WERI-Rb-1 (cell line): ENCODE data around the gene TRIP10.

ENCODE experiments used
- DNase-seq: peaks from one replicate; pipeline ENCODE4 v3.0.0-alpha.2; 2020
- H3K27ac ChIP-seq: fragments of 250-450 bp; sonication (Bioruptor Pico); 2 replicates; pipeline ENCODE4 v1.5.1; 2020; ENCODE audit warnings: mild to moderate bottlenecking, moderate library complexity
- H3K27me3 ChIP-seq: fragments of 250-450 bp; sonication (Bioruptor Pico); 2 replicates; pipeline ENCODE4 v1.5.1; 2021; ENCODE audit warnings: mild to moderate bottlenecking, low read depth, moderate library complexity; ENCODE audit not compliant: insufficient read depth, severe bottlenecking
- H3K36me3 ChIP-seq: fragments of 250-450 bp; sonication (Bioruptor Pico); 2 replicates; pipeline ENCODE4 v1.5.1; 2020; ENCODE audit warnings: mild to moderate bottlenecking, moderate library complexity
- H3K4me3 ChIP-seq: 2 replicates; pipeline ENCODE4 v1.5.1; 2011; ENCODE audit warnings: low read depth, mild to moderate bottlenecking, control low read depth, low read length
- H3K9me3 ChIP-seq: fragments of 250-450 bp; sonication (Bioruptor Pico); 2 replicates; pipeline ENCODE4 v1.5.1; 2021; ENCODE audit warnings: mild to moderate bottlenecking, moderate library complexity; ENCODE audit not compliant: severe bottlenecking
- CTCF ChIP-seq: IDR thresholded peaks from 2 replicates; pipeline ENCODE4 v1.5.1; 2011; ENCODE audit warnings: low read depth, mild to moderate bottlenecking, control low read depth, inconsistent platforms, low read length

The TRIP10 gene

GRCh38 chr19:6700586-6701316 is 38.7 kb upstream of the TRIP10 start:
- Histone ChIP-seq H3K4me3 (no peak overlapping the region), H3K27ac (no peak overlapping the region), H3K36me3 (no peaks in the 10 kb centered on the region), H3K9me3 (no peaks in the 10 kb centered on the region), H3K27me3 (peaks cover 40% of the 10 kb centered on the region)
- DNase-seq = no peak
- TF ChIP-seq CTCF = no peak

GRCh38 chr19:6705931-6706632 is 33.4 kb upstream of the TRIP10 start:
- Histone ChIP-seq H3K4me3 (no peak overlapping the region), H3K27me3 (peaks cover 62% of the 10 kb centered on the region), H3K9me3 (no peaks in the 10 kb centered on the region), H3K36me3 (no peaks in the 10 kb centered on the region), H3K27ac (no peak overlapping the region)
- no peak for TF ChIP-seq CTCF
- DNase-seq = no peak

- no peak overlapping the region for H3K27ac ChIP-seq
- no peaks in the 10 kb centered on the region for H3K9me3 ChIP-seq
- DNase-seq = no peak
- H3K4me3 ChIP-seq = no peak overlapping the region
- TF ChIP-seq CTCF = no peak
- no peaks in the 10 kb centered on the region for H3K36me3 ChIP-seq
- peaks cover 61% of the 10 kb centered on the region for H3K27me3 ChIP-seq
These were observed 32.9 kb upstream of the TRIP10 start for GRCh38 chr19:6706633-6706958.

- Histone ChIP-seq H3K9me3 (no peaks in the 10 kb centered on the region), H3K27me3 (peaks cover 59% of the 10 kb centered on the region), H3K4me3 (no peak overlapping the region), H3K27ac (no peak overlapping the region), H3K36me3 (no peaks in the 10 kb centered on the region)
- no peak for DNase-seq
- TF ChIP-seq CTCF = no peak
These were observed 32.3 kb upstream of the TRIP10 start for GRCh38 chr19:6707011-6707657.

GRCh38 chr19:6707658-6708018 is 31.8 kb upstream of the TRIP10 start:
- H3K9me3 ChIP-seq = no peaks in the 10 kb centered on the region
- TF ChIP-seq CTCF = 0 out of 2 replicates have a peak, but pooled peaks have one; percentile 13
- H3K27me3 ChIP-seq = peaks cover 54% of the 10 kb centered on the region
- no peak overlapping the region for H3K27ac ChIP-seq
- DNase-seq = no peak
- H3K36me3 ChIP-seq = no peaks in the 10 kb centered on the region
- no peak overlapping the region for H3K4me3 ChIP-seq
